ENCODE measurements around the gene ZBTB7C.

DNA sequence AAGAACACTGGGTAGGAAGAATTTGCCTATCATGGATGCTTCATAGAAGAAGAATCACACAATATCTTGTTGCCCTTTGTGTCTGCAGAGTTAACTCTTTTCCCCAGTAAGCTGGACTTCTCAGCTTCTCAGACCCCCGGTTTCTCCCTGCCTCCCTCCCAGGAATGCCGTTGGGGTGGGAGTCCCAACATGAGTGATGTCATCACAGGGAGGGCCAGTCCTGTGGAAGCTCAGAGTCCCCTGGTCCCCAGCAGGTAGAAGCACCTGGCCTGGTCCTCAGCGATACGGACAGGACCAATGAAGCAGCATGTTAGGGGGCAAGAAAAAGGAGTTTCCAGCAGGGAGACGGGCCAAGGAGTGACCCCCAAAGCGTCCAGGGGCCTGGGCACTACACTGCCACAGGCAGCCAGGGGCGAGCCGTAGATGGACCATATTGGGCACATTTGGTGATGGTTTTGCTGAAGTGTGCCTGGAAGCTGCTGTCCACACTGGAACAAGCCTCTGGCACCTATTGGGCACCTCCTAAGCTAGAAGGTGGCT lies 242.8 kb downstream of the ZBTB7C start:
- TF ChIP-seq, protein P1, sequence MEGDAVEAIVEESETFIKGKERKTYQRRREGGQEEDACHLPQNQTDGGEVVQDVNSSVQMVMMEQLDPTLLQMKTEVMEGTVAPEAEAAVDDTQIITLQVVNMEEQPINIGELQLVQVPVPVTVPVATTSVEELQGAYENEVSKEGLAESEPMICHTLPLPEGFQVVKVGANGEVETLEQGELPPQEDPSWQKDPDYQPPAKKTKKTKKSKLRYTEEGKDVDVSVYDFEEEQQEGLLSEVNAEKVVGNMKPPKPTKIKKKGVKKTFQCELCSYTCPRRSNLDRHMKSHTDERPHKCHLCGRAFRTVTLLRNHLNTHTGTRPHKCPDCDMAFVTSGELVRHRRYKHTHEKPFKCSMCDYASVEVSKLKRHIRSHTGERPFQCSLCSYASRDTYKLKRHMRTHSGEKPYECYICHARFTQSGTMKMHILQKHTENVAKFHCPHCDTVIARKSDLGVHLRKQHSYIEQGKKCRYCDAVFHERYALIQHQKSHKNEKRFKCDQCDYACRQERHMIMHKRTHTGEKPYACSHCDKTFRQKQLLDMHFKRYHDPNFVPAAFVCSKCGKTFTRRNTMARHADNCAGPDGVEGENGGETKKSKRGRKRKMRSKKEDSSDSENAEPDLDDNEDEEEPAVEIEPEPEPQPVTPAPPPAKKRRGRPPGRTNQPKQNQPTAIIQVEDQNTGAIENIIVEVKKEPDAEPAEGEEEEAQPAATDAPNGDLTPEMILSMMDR (IDR thresholded peaks at IDR 0.05) = no peak
- no peak for TF ChIP-seq EP300 (IDR thresholded peaks at IDR 0.05)
